ENCODE results near the gene SLC1A4. TPM values are rescaled to one million over a fixed set of nuclear protein-coding genes. Genes with fewer than 3 reads are reported as not detected.
"Not testable (repeated sequence)": the region's sequence is repeated elsewhere in the genome, so short reads cannot be mapped to it uniquely, and the experiment has no call there.

Gene SLC1A4
- total RNA-seq, 4 donors from 2014 or later, result 12.9 to 39.5 (median 29.0) TPM

DNA sequence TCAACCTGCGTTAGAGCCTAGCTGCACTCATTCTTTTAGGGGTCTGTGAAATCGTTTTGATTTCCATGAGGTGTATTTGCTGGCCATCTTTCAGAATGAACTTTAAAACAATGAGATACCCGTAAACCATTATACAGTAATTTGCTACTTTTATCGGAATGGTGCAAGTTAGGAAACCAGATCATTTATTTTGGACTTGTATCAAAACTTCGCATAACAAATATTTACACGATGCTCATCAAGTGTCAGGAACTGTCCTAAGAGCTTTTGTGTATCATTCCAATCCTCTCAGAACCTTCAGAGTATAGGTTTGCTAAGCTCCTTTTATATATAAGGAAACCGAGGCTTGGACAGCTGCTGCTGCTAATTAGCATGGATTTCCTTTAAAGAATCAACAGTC is 22.4 kb upstream of the SLC1A4 start:
- WGBS, result 91% methylated on average over 7 of the region's 7 CpGs
- no peak for TF ChIP-seq POLR2AphosphoS5 (IDR thresholded peaks at IDR 0.05)
- no peak for TF ChIP-seq EP300 (IDR thresholded peaks at IDR 0.05)
- TF ChIP-seq POLR2A (IDR thresholded peaks at IDR 0.05), result no peak
- DNase-seq (ENCODE audit: low spot score in 2 of 2), result no peak

DNA sequence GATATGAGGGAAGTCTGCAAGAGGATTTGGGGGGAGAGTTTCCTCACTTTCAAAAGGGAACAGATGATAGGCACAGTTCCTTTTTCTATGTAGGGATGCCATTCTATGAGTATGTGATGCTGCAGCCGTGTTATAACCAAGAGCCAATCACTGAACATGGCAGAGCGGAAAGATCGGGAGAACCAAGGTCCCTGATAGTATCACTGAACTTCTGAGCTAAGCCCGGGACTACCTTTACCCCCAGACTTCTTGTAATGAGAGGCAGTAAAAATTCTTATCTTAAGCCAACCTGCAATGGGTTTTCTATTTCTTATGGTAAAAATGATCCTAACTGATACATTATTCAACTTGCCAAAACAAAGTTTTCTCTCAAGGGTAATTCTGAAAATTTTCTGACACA is 21.6 kb upstream of the SLC1A4 start:
- Histone ChIP-seq H3K27ac (no peak overlapping the region), H3K36me3 (no peaks in the 10 kb centered on the region), H3K4me3 (no peak overlapping the region), H3K4me1 (no peaks in the 10 kb centered on the region), H3K27me3 (no peaks in the 10 kb centered on the region), H3K9me3 (no peaks in the 10 kb centered on the region)
- no peak for DNase-seq (ENCODE audit: low spot score in 2 of 2)
- no peak for TF ChIP-seq CTCF (IDR thresholded peaks at IDR 0.05)
- TF ChIP-seq POLR2A (IDR thresholded peaks at IDR 0.05), result no peak
- no peak for TF ChIP-seq EP300 (IDR thresholded peaks at IDR 0.05)
- TF ChIP-seq POLR2AphosphoS5 (IDR thresholded peaks at IDR 0.05), result no peak
- WGBS, result 93% methylated on average over 4 of the region's 4 CpGs

More for the DNA sequence above, 22.4 kb upstream of the SLC1A4 start:
- no peaks in the 10 kb centered on the region for H3K9me3 ChIP-seq
- H3K4me1 ChIP-seq, result no peaks in the 10 kb centered on the region
- H3K36me3 ChIP-seq, result no peaks in the 10 kb centered on the region
- H3K4me3 ChIP-seq, result no peak overlapping the region
- H3K27ac ChIP-seq, result no peak overlapping the region
- H3K27me3 ChIP-seq, result no peaks in the 10 kb centered on the region

DNA sequence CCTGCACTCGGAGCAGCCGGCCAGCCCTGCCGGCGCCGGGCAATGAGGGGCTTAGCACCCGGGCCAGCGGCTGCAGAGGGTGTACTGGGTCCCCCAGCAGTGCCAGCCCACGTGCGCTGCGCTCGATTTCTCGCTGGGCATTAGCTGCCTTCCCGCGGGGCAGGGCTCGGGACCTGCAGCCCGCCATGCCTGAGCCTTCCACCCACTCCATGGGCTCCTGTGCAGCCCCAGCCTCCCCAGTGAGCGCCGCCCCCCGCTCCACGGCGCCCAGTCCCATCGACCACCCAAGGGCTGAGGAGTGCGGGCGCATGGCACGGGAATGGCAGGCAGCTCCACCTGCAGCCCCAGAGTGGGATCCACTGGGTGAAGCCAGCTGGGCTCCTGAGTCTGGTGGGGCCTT is 20.1 kb upstream of the SLC1A4 start:
- H3K4me3 ChIP-seq; H3K27ac ChIP-seq; H3K36me3 ChIP-seq; H3K27me3 ChIP-seq; H3K4me1 ChIP-seq; H3K9me3 ChIP-seq; DNase-seq (ENCODE audit: low spot score in 2 of 2): not testable (repeated sequence)
- 97% methylated on average over 6 of the region's 25 CpGs for WGBS

DNA sequence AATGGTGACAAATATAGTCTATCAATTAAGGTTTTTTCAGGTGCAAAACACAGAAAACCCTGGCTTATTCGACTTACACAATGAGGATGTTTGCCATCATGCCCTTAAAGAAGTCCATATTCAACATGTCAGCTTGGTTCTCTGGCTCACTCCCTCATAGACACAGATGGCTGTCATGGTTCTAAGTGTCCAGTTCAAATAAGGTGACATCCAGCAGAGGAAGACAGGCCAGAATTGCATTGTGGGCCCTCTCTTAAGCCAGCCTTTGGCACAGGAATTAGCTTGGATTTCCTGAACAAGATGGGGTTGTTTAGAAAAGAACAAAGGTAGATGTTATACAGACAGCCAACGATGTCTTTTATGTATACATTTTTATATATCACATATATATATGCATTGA is 18.7 kb upstream of the SLC1A4 start:
- H3K27ac ChIP-seq, result no peak overlapping the region
- H3K4me1 ChIP-seq, result peaks cover 8% of the 10 kb centered on the region
- H3K36me3 ChIP-seq, result no peaks in the 10 kb centered on the region
- WGBS, result 88% methylated on average over 2 of the region's 2 CpGs
- DNase-seq (ENCODE audit: low spot score in 2 of 2), result no peak
- no peak overlapping the region for H3K4me3 ChIP-seq
- no peaks in the 10 kb centered on the region for H3K27me3 ChIP-seq
- TF ChIP-seq CTCF (IDR thresholded peaks at IDR 0.05), result no peak
- TF ChIP-seq POLR2A (IDR thresholded peaks at IDR 0.05), result no peak
- no peak for TF ChIP-seq EP300 (IDR thresholded peaks at IDR 0.05)
- TF ChIP-seq POLR2AphosphoS5 (IDR thresholded peaks at IDR 0.05), result no peak
- H3K9me3 ChIP-seq, result no peaks in the 10 kb centered on the region

GRCh38 chr2:64972426-64972825 is 16.8 kb upstream of the SLC1A4 start:
- no peak for TF ChIP-seq CTCF (IDR thresholded peaks at IDR 0.05)
- no peak for TF ChIP-seq POLR2AphosphoS5 (IDR thresholded peaks at IDR 0.05)
- TF ChIP-seq EP300 (IDR thresholded peaks at IDR 0.05), result no peak
- no peak for TF ChIP-seq POLR2A (IDR thresholded peaks at IDR 0.05)
- WGBS, result 88% methylated on average over 5 of the region's 5 CpGs

GRCh38 chr2:64972876-64973275 is 16.3 kb upstream of the SLC1A4 start:
- WGBS, result 88% methylated on average over 1 of the region's 1 CpG
- Histone ChIP-seq H3K4me1 (peaks cover 10% of the 10 kb centered on the region), H3K27me3 (no peaks in the 10 kb centered on the region), H3K27ac (no peak overlapping the region), H3K4me3 (no peak overlapping the region), H3K9me3 (no peaks in the 10 kb centered on the region), H3K36me3 (no peaks in the 10 kb centered on the region)
- DNase-seq (ENCODE audit: low spot score in 2 of 2), result no peak
- TF ChIP-seq EP300 (IDR thresholded peaks at IDR 0.05), result no peak
- no peak for TF ChIP-seq POLR2AphosphoS5 (IDR thresholded peaks at IDR 0.05)
- no peak for TF ChIP-seq CTCF (IDR thresholded peaks at IDR 0.05)
- TF ChIP-seq POLR2A (IDR thresholded peaks at IDR 0.05), result no peak

More at GRCh38 chr2:64972426-64972825, 16.8 kb upstream of the SLC1A4 start:
- H3K4me1 ChIP-seq, result peaks cover 10% of the 10 kb centered on the region
- no peaks in the 10 kb centered on the region for H3K9me3 ChIP-seq
- H3K27me3 ChIP-seq, result no peaks in the 10 kb centered on the region
- no peak for DNase-seq (ENCODE audit: low spot score in 2 of 2)
- H3K4me3 ChIP-seq, result no peak overlapping the region
- no peak overlapping the region for H3K27ac ChIP-seq
- H3K36me3 ChIP-seq, result no peaks in the 10 kb centered on the region
